Lung (tissue), 12 donors: ENCODE measurements around the gene ANKLE2. TPM values are rescaled to one million over a fixed set of nuclear protein-coding genes. Genes with fewer than 3 reads are reported as not detected.

Source experiments
- ATAC-seq: fragments of 200-7000 bp; cut with Tn5 transposase; one replicate; pipeline ENCODE4 v1.9.1; 2020; ENCODE audit warnings: moderate number of reproducible peaks; ENCODE audit not compliant: insufficient read depth, low FRiP score
- DNase-seq, 3 donors: peaks; one replicate each; pipeline ENCODE4 v3.0.0-alpha.2; 2013 to 2017
- H3K27ac ChIP-seq, 2 donors: one replicate each; pipeline ENCODE4 v1.5.1; 2013; ENCODE audit warnings: mild to moderate bottlenecking in 2 of 2, moderate library complexity in 2 of 2, control low read depth in 1 of 2, inconsistent platforms in 1 of 2, low read depth in 1 of 2, low read length in 1 of 2
- H3K27me3 ChIP-seq, 3 donors: one replicate each; pipeline ENCODE4 v1.5.1; 2013; ENCODE audit warnings: low read length in 2 of 3; ENCODE audit not compliant: control insufficient read depth in 3 of 3, insufficient read depth in 3 of 3
- H3K36me3 ChIP-seq, 4 donors: one replicate each; pipeline ENCODE4 v1.5.1; 2013; ENCODE audit warnings: low read length in 4 of 4, mild to moderate bottlenecking in 1 of 4, moderate library complexity in 1 of 4; ENCODE audit not compliant: control insufficient read depth in 4 of 4, insufficient read depth in 4 of 4
- H3K4me1 ChIP-seq, 5 donors: one replicate each; pipeline ENCODE4 v1.5.1; 2013; ENCODE audit warnings: low read length in 5 of 5, mild to moderate bottlenecking in 2 of 5, moderate library complexity in 1 of 5; ENCODE audit not compliant: control insufficient read depth in 5 of 5, insufficient read depth in 5 of 5
- H3K4me3 ChIP-seq: one replicate; pipeline ENCODE4 v1.5.1; 2013; ENCODE audit warnings: mild to moderate bottlenecking, control low read depth, moderate library complexity
- H3K9ac ChIP-seq, 2 donors: one replicate each; pipeline ENCODE4 v1.5.1; 2013; ENCODE audit warnings: low read length in 2 of 2, control low read depth in 1 of 2; ENCODE audit not compliant: insufficient read depth in 1 of 2
- H3K9me3 ChIP-seq, 4 donors: one replicate each; pipeline ENCODE4 v1.5.1; 2013; ENCODE audit warnings: low read length in 3 of 4, mild to moderate bottlenecking in 1 of 4, moderate library complexity in 1 of 4; ENCODE audit not compliant: control insufficient read depth in 4 of 4, insufficient read depth in 3 of 4
- WGBS, 2 donors: extraction: QIAGEN DNeasy Blood & Tissue Kit; methylation state at CpG; one replicate each; pipeline ENCODE4 v1.1.7; 2013; 5-methylcytosine and 5-hydroxymethylcytosine counted together
- polyA plus RNA-seq, 2 donors: library from polyadenylated mRNA; stranded (reverse); fragments of 200-250 nt; gene quantifications; one replicate each; pipeline ENCODE4 v1.2.1, GENCODE V29; 2013
- total RNA-seq, 2 donors: library from RNA; depleted of rRNA in 1 of 2; stranded (reverse); fragments of >200 nt in 1 of 2; gene quantifications; one replicate each; pipeline ENCODE4 v1.2.1, GENCODE V29; 2014 to 2021
- TF ChIP-seq, protein P1 (sequence below): IDR thresholded peaks from 2 replicates; pipeline ENCODE4 v1.5.1; 2012; ENCODE audit warnings: mild to moderate bottlenecking; ENCODE audit errors: control extremely low read depth, extremely low read depth
- donor health status: control.
- donor health status: control.
- donor health status: Bipolar disorder and iron deficiency.
- donor health status: healthy.
- donor health status: DM: yes; HTN: yes; CAD: no.

ANKLE2 gene
- total and polyA plus RNA-seq, 4 donors: 35.9 to 60.5 (median 45.9) TPM

DNA sequence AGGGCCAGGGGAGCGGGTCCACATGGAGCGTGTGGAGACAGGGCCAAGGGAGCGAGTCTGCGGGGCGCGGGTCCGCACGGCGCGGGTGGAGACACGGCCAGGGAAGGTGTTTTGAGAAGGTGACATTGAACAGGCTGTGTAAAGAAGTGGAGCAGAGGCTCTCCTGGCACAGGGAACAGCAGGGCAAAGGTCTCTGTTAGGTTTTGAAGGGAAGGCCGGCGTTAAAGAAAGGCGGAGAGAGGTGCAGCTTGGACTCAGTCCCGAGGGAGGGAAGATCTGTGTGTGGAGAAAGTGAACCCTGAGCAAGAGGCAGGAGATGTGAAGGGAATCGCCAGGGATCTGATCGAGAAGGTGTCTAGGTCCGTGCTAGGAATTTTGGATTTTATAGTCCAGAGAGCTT, 72.4 kb downstream of the ANKLE2 start:
- 80 to 81% methylated on average over 18 of the region's 18 CpGs for WGBS, 2 donors
- no peak overlapping the region for H3K9ac ChIP-seq

DNA sequence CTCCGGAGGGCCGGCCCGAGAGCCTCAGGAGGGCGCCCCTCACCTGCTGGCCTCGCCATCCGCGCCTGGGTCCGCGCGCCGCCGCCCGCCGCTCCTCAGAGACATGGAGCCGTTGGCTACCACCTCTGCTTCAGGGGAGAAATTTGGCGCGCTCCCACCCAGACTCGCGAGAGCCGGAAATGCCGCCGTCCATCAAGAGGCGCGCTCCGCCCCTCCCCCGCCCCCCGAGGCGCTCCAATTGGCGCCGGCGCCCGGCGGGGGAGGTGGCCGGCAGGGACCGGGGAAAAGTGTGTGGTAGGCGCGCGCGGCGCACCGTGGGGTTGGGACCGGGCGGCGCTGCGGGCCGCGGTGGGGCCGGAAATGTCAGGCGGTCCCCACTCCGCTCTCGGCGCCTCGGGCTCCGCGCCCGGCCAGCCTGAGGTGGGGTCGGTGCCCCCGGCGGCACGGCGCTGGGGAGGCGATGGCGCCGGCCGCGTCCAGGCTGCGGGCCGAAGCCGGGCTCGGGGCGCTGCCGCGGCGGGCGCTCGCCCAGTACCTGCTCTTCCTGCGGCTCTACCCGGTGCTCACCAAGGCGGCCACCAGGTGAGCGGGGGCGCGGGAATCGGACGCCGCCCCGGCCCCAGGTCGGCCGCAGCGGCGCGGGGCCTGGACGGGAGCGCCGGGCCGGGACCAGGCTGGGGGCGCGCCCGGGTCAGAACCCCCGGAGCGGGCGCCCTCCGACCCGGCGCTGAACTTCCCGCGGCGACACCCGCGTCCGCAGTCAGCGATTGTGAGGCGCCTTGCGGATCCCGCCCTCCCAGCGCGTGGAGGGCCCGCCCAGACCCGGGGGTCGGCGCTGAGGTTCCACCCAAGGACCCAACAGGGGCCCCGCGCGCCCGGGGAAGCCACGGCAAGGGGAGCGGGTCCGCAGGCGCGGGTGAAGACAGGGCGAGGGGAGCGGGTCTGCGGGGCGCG, 74.1 kb downstream of the ANKLE2 start, which contains the start of the genes POLE and PXMP2:
POLE (minus strand) TSS at position 132 of the 954 bp plus-strand sequence; CDS start at position 105, 27 bp downstream.
PXMP2 (plus strand) TSS at position 377 of the 954 bp plus-strand sequence; CDS start at position 461, 84 bp downstream.
- Histone ChIP-seq H3K9ac (no peak within 1 kb of the TSS), H3K36me3 (peaks cover 1 to 9% (median 3%) of the 10 kb centered on the region in 4 donors), H3K9me3 (no peaks in the 10 kb centered on the region), H3K27me3 (no peaks in the 10 kb centered on the region), H3K4me3 (peak within 1 kb of the TSS; percentile 90), H3K4me1 (peaks cover 0 to 9% (median 3%) of the 10 kb centered on the region in 5 donors), H3K27ac (peak within 1 kb of the TSS; percentile 77 to 95)
- peak; percentile 98 for ATAC-seq
- 0% methylated on average over 92 to 134 of the region's 134 CpGs for WGBS, 2 donors
- TF ChIP-seq, protein P1, sequence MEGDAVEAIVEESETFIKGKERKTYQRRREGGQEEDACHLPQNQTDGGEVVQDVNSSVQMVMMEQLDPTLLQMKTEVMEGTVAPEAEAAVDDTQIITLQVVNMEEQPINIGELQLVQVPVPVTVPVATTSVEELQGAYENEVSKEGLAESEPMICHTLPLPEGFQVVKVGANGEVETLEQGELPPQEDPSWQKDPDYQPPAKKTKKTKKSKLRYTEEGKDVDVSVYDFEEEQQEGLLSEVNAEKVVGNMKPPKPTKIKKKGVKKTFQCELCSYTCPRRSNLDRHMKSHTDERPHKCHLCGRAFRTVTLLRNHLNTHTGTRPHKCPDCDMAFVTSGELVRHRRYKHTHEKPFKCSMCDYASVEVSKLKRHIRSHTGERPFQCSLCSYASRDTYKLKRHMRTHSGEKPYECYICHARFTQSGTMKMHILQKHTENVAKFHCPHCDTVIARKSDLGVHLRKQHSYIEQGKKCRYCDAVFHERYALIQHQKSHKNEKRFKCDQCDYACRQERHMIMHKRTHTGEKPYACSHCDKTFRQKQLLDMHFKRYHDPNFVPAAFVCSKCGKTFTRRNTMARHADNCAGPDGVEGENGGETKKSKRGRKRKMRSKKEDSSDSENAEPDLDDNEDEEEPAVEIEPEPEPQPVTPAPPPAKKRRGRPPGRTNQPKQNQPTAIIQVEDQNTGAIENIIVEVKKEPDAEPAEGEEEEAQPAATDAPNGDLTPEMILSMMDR: no peak
- DNase-seq: peak; percentile 96 to 98 (median 97)

More for the DNA sequence above, 72.4 kb downstream of the ANKLE2 start:
- H3K9me3 ChIP-seq: no peaks in the 10 kb centered on the region
- H3K27me3 ChIP-seq: no peaks in the 10 kb centered on the region
- no peak overlapping the region for H3K4me3 ChIP-seq
- no peak for DNase-seq
- no peak for ATAC-seq
- peaks cover 0 to 9% (median 3%) of the 10 kb centered on the region in 5 donors for H3K4me1 ChIP-seq
- TF ChIP-seq, protein P1: no peak
- H3K36me3 ChIP-seq: peaks cover 1 to 9% (median 3%) of the 10 kb centered on the region in 4 donors
- no peak overlapping the region for H3K27ac ChIP-seq

DNA sequence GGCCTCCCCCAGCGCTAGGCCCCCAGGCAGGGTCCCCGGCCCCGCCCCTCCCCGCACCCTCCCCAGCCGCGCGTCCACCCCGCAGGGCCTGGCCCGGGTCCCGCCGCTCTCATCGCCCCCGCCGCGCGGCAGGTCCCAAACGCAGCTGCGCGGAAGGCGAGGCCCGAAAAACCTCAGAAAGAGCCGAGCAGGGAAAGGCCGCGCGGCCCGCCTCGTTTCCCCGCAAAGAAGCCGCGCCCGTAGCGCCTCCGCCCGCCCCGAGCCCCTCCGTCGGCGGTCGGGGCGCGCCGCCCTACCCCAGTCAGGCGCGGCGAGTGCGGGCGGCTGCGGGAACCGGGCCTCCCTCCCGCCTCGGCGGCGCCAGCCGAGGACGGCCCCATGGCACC, 74.8 kb downstream of the ANKLE2 start:
- peak overlapping the region; percentile 88 for H3K4me3 ChIP-seq
- peaks cover 0 to 9% (median 3%) of the 10 kb centered on the region in 5 donors for H3K4me1 ChIP-seq
- no peak overlapping the region for H3K9ac ChIP-seq
- peaks cover 1 to 9% (median 3%) of the 10 kb centered on the region in 4 donors for H3K36me3 ChIP-seq
- no peaks in the 10 kb centered on the region for H3K27me3 ChIP-seq
- no peaks in the 10 kb centered on the region for H3K9me3 ChIP-seq
- DNase-seq (peak in 2 of 3 donors; percentile 35 to 43), ATAC-seq (peak; percentile 59)
- peak overlapping the region; percentile 64 to 75 for H3K27ac ChIP-seq
- 0 to 1% methylated on average over 15 to 55 of the region's 55 CpGs for WGBS, 2 donors
- TF ChIP-seq, protein P1: no peak
